Motor neuron (in vitro differentiated cells): ENCODE measurements around the gene CCDC124. TPM values are rescaled to one million over a fixed set of nuclear protein-coding genes. Genes with fewer than 3 reads are reported as not detected.
"Not testable (repeated sequence)": the region's sequence is repeated elsewhere in the genome, so short reads cannot be mapped to it uniquely, and the experiment has no call there.

Experiments used
- ATAC-seq, 8 experiments: fragments of 200-7000 bp; cut with Tn5 transposase; replicated peaks in 6 of 8; 2 replicates each; pipeline ENCODE4 v1.8.0; 2021; ENCODE audit warnings: mild to moderate bottlenecking in 8 of 8, moderate library complexity in 8 of 8
- H3K27ac ChIP-seq, 2 donors: fragments of 250-450 bp; sonication (Bioruptor Pico); 2 replicates each; pipeline ENCODE4 v1.9.0; 2021; ENCODE audit warnings: antibody characterized with exemption in 2 of 2, mild to moderate bottlenecking in 2 of 2, moderate library complexity in 1 of 2
- H3K4me1 ChIP-seq, 2 donors: fragments of 250-450 bp; sonication (Bioruptor Pico); replicated peaks in 1 of 2; 2 replicates each; pipeline ENCODE4 v1.6.1; 2021; ENCODE audit warnings: antibody characterized with exemption in 2 of 2, mild to moderate bottlenecking in 2 of 2, moderate library complexity in 1 of 2
- H3K4me3 ChIP-seq, 5 donors: fragments of 250-450 bp; sonication (Bioruptor Pico); 2 replicates each; pipeline ENCODE4 v1.9.0; 2021; ENCODE audit warnings: antibody characterized with exemption in 5 of 5, mild to moderate bottlenecking in 5 of 5, moderate library complexity in 4 of 5
- WGBS, 10 experiments: fragments of 450-650 bp; shearing (Covaris generic); methylation state at CpG; one replicate each; pipeline ENCODE4 v1.0.0; 2022; 5-methylcytosine and 5-hydroxymethylcytosine counted together
- in situ Hi-C, 9 experiments: fragments of 400-800 bp; cut with MboI; loops; one replicate each; pipeline ENCODE4 v1.15.0; 2021; ENCODE audit warnings: low sequenced_read_pairs in 9 of 9, low pct_unique_long_range_greater_than_20kb in 2 of 9; ENCODE audit not compliant: unreplicated experiment in 9 of 9
- total RNA-seq, 8 experiments: library from RNA; unstranded; fragments of 300-600 nt; gene quantifications; 2 replicates each; pipeline versions ENCODE4 v1.2.3 to v1.2.4, GENCODE V29; 2022

CCDC124 gene
- total RNA-seq, 8 experiments from 2014 or later: 39.0 to 116 (median 63.1) TPM

DNA sequence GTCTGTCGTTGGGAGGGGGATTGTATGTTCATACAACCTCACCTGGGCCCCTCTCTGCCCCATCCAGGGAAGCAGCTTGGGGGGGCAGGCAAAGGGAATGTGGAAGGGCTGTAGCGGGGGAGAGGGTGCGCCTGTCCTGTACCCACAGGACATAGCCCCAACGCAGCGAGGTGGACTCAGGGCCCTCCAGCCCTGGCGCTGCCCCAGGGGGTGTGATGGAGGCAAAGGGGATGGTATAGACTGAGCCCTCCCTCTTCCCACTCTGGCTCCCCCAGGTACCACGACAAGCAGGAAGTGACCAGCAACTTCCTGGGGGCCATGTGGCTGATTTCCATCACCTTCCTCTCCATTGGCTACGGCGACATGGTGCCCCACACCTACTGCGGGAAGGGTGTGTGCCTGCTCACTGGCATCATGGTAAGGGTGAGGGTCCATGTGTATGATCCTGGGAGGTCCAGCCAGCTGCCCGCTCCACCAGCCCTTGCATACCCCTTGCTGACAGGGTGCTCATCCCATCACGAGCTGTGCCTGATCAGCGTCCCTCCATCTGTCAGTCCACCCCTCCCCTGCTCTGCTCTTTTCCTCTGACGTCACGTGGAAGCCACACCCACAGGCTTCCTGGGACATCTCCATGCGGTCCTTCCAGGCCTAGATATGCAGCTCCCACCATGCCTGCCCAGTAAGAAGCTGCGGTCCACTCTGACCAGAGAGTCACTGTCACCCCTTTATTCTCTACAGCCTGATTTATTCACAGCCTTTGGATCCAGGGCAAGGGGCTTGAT is 52.4 kb downstream of the CCDC124 start:
- ATAC-seq: peak in 3 of 8 experiments; percentile 81 to 93 (median 82)
- 56 to 83% (median 80%) methylated on average over 1 to 6 of the region's 17 CpGs; no CpG with 5 or more reads in 7 of the 10 experiments for WGBS, 10 experiments
- in situ Hi-C loops: no loop called here
- no peak overlapping the region for H3K27ac ChIP-seq
- H3K4me3 ChIP-seq: no peak overlapping the region
- no peaks in the 10 kb centered on the region for H3K4me1 ChIP-seq

DNA sequence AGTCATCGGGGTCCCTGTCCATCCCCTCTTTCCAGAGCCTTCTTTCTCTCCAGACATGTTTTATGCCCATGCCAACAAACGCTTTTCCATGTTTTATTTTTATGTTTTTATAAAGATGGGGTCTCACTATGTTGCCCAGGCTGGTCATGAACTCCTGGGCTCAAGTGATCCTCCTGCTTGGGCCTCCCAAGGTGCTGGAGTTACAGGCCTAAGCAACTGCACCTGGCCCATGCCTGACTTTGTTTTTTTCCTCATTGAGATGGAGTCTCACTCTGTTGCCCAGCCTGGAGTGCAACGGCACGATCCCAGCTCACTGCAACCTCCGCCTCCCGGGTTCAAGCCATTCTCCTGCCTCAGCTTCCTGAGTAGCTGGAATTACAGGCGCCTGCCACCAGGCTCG is 53.8 kb downstream of the CCDC124 start:
- ATAC-seq, in situ Hi-C loops: not testable (repeated sequence)
- WGBS, 10 experiments: 0 to 100% (median 78%) methylated on average over 1 to 7 of the region's 8 CpGs; no CpG with 5 or more reads in 1 of the 10 experiments

DNA sequence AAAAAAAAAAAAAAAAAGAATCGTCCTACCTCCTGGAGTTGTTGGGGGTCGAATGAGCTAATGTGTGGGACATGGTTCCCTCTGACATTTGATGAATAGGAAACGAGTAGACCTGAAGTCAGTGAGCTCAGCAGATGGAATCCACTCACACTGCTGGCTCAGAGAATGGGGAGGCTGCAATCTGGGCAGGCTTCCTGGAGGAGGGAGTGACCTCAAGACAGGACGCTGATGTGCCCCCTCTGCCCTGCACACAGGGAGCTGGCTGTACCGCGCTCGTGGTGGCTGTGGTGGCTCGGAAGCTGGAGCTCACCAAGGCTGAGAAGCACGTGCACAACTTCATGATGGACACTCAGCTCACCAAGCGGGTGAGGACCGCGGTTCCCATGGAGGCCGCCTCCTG is 55.3 kb downstream of the CCDC124 start:
- 40 to 100% (median 83%) methylated on average over 1 to 6 of the region's 13 CpGs; no CpG with 5 or more reads in 3 of the 10 experiments for WGBS, 10 experiments
- no peak for ATAC-seq
- Histone ChIP-seq H3K4me3 (no peak overlapping the region), H3K27ac (no peak overlapping the region), H3K4me1 (no peaks in the 10 kb centered on the region)
- in situ Hi-C loops: no loop called here

More for the DNA sequence above, 53.8 kb downstream of the CCDC124 start:
- not testable (repeated sequence) for H3K4me1 ChIP-seq, H3K27ac ChIP-seq, H3K4me3 ChIP-seq

DNA sequence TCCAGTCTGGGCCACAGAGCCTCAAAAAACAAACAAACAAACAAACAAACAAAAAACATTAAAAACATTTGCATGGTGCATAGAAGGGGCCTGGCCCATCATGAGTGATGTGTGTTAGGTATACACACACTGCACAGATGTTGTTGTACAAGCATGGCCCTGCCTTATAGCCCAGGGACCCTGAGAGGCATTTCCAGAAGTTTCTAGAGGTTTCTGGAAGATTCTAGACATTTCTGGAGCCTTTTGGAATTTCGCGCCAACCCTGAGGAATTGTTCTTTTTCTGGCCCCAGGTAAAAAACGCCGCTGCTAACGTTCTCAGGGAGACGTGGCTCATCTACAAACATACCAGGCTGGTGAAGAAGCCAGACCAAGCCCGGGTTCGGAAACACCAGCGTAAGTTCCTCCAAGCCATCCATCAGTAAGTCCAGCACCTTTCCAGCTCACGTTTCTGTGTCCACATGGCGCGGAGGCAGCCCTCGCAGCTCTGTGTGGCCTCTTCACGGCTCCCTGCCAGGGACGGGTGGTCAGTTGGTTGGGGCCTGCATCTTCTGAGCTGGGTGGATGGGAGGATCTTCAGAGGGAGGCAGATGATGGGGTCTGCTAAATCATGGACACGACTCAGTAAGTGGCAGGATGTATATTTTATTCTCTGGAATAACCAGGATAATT is 56.7 kb downstream of the CCDC124 start:
- no peak for ATAC-seq
- WGBS, 10 experiments: 33 to 98% (median 85%) methylated on average over 1 to 11 of the region's 16 CpGs; no CpG with 5 or more reads in 2 of the 10 experiments
- in situ Hi-C loops: loop anchor here in 1 of 9 experiments (10.0 kb wide), 1 partner anchor 45 kb away; no protein-coding TSS in a partner anchor
- Histone ChIP-seq H3K4me3 (no peak overlapping the region), H3K4me1 (no peaks in the 10 kb centered on the region), H3K27ac (no peak overlapping the region)

DNA sequence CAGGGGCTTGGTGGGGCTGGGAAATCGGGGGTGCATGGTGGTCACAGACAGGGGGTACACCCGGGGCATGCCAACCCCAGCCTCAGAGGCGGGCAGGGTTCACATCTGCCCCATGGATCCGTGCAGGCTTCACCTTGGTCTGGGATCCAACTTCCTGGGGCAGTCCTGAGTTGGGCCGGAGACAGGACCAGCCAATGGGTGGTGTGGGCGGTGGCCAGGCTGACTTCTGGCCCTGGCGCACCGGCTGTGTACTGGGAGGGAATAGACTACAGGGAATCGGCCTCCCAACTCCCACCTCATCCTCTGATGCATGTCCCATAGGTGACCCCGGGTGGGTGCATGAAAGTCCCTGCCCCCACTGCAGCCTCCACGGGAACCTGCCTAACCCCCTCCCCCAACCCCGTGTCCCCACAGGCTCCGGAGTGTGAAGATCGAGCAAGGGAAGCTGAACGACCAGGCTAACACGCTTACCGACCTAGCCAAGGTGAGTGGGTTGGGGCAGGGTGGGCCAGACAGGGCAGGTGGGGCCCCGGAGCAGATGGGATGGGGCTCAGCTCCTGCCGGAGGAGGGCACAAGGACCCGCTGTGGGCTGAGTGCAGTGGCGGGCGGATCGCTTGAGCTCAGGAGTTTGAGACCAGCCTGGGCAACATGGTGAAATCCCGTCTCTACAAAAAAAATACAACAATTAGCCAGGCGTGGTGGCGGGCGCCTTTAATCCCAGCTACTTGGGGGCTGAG is 60.4 kb downstream of the CCDC124 start:
- peaks cover 0 to 2% of the 10 kb centered on the region in 2 donors for H3K4me1 ChIP-seq
- no peak overlapping the region for H3K4me3 ChIP-seq
- peak in 1 of 8 experiments; percentile 18 for ATAC-seq
- in situ Hi-C loops: loop anchor here in 1 of 9 experiments (10.0 kb wide), 1 partner anchor 48 kb away; no protein-coding TSS in a partner anchor
- WGBS, 10 experiments: 70 to 100% (median 88%) methylated on average over 1 to 10 of the region's 27 CpGs; no CpG with 5 or more reads in 5 of the 10 experiments
- H3K27ac ChIP-seq: no peak overlapping the region

Other genes with a start within 250 kb of the CCDC124 start
- 10 to 100 TPM in 5 of 8 experiments, 1 to 10 TPM in 3; 1.4 to 27.6 (median 18.3) TPM for gene UNC13A, start 244.7 kb upstream of the CCDC124 start, total RNA-seq
- 10 to 100 TPM; 11.2 to 49.8 (median 26.8) TPM for gene MAP1S, start 213.5 kb upstream of the CCDC124 start, total RNA-seq
- gene FCHO1, start 181.5 kb upstream of the CCDC124 start, total RNA-seq: 10 to 100 TPM in 5 of 8 experiments, 1 to 10 TPM in 3; 2.7 to 16.8 (median 11.9) TPM
- 1 to 10 TPM in 4 of 8 experiments, under 1 TPM in 2, not detected in 2; 0.09 to 2.7 (median 1.2) TPM for gene B3GNT3, start 137.9 kb upstream of the CCDC124 start, total RNA-seq
- gene INSL3, start 111.5 kb upstream of the CCDC124 start, total RNA-seq: 1 to 10 TPM in 1 of 8 experiments, under 1 TPM in 3, not detected in 4; 0.38 to 1.6 (median 0.55) TPM
- 1 to 10 TPM; 1.2 to 9.8 (median 2.8) TPM for gene JAK3, start 85.0 kb upstream of the CCDC124 start, total RNA-seq
- gene RPL18A, start 73.1 kb upstream of the CCDC124 start, total RNA-seq: 1,000 to 10,000 TPM; 1,644 to 3,505 (median 2,481) TPM
- 1 to 10 TPM in 2 of 8 experiments, under 1 TPM in 4, not detected in 2; 0.05 to 4.2 (median 0.36) TPM for gene SLC5A5, start 61.1 kb upstream of the CCDC124 start, total RNA-seq
- 10 to 100 TPM in 4 of 8 experiments, 1 to 10 TPM in 1, under 1 TPM in 3; 0.10 to 22.3 (median 8.8) TPM for gene KCNN1, start 34.1 kb downstream of the CCDC124 start, total RNA-seq
- gene ARRDC2, start 75.2 kb downstream of the CCDC124 start, total RNA-seq: 10 to 100 TPM in 2 of 8 experiments, 1 to 10 TPM in 5, under 1 TPM in 1; 0.79 to 18.2 (median 5.4) TPM
- 1 to 10 TPM in 1 of 8 experiments, under 1 TPM in 5, not detected in 2; 0.05 to 1.2 (median 0.23) TPM for gene IL12RB1, start 153.9 kb downstream of the CCDC124 start, total RNA-seq
- 10 to 100 TPM in 1 of 8 experiments, 1 to 10 TPM in 7; 3.3 to 11.7 (median 5.8) TPM for gene MAST3, start 164.8 kb downstream of the CCDC124 start, total RNA-seq
- 10 to 100 TPM; 15.6 to 62.6 (median 27.4) TPM for gene PIK3R2, start 220.1 kb downstream of the CCDC124 start, total RNA-seq
- 100 to 1,000 TPM in 1 of 8 experiments, 10 to 100 TPM in 2, 1 to 10 TPM in 3, under 1 TPM in 2; 0.09 to 163 (median 3.1) TPM for gene IFI30, start 240.8 kb downstream of the CCDC124 start, total RNA-seq